NB4 (cell line): ENCODE results near the gene CENPI.
"Not testable (repeated sequence)": the region's sequence is repeated elsewhere in the genome, so short reads cannot be mapped to it uniquely, and the experiment has no call there.

Experiments
- DNase-seq: peaks from one replicate; pipeline ENCODE4 v3.0.0; 2010; ENCODE audit warnings: low read depth
- H3K4me3 ChIP-seq: one replicate; pipeline ENCODE4 v1.5.1; 2011; ENCODE audit warnings: mild to moderate bottlenecking, low read depth, low read length, moderate library complexity
- MYC ChIP-seq: IDR thresholded peaks from 2 replicates; pipeline ENCODE4 v1.6.1; 2011; ENCODE audit warnings: low read depth, low read length
- POLR2A ChIP-seq: IDR thresholded peaks from 2 replicates; pipeline ENCODE4 v1.6.1; 2011; ENCODE audit warnings: mild to moderate bottlenecking; ENCODE audit not compliant: insufficient read length; ENCODE audit errors: extremely low read depth
- TF ChIP-seq, protein P1 (sequence below): IDR thresholded peaks from 2 replicates; pipeline ENCODE4 v1.6.1; 2011; ENCODE audit warnings: low read depth, low read length
- TF ChIP-seq, protein P2 (sequence below): IDR thresholded peaks from one replicate; pipeline ENCODE4 v1.5.1; 2012; ENCODE audit warnings: low read depth, low read length

Gene CENPI, protein sequence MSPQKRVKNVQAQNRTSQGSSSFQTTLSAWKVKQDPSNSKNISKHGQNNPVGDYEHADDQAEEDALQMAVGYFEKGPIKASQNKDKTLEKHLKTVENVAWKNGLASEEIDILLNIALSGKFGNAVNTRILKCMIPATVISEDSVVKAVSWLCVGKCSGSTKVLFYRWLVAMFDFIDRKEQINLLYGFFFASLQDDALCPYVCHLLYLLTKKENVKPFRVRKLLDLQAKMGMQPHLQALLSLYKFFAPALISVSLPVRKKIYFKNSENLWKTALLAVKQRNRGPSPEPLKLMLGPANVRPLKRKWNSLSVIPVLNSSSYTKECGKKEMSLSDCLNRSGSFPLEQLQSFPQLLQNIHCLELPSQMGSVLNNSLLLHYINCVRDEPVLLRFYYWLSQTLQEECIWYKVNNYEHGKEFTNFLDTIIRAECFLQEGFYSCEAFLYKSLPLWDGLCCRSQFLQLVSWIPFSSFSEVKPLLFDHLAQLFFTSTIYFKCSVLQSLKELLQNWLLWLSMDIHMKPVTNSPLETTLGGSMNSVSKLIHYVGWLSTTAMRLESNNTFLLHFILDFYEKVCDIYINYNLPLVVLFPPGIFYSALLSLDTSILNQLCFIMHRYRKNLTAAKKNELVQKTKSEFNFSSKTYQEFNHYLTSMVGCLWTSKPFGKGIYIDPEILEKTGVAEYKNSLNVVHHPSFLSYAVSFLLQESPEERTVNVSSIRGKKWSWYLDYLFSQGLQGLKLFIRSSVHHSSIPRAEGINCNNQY

DNA sequence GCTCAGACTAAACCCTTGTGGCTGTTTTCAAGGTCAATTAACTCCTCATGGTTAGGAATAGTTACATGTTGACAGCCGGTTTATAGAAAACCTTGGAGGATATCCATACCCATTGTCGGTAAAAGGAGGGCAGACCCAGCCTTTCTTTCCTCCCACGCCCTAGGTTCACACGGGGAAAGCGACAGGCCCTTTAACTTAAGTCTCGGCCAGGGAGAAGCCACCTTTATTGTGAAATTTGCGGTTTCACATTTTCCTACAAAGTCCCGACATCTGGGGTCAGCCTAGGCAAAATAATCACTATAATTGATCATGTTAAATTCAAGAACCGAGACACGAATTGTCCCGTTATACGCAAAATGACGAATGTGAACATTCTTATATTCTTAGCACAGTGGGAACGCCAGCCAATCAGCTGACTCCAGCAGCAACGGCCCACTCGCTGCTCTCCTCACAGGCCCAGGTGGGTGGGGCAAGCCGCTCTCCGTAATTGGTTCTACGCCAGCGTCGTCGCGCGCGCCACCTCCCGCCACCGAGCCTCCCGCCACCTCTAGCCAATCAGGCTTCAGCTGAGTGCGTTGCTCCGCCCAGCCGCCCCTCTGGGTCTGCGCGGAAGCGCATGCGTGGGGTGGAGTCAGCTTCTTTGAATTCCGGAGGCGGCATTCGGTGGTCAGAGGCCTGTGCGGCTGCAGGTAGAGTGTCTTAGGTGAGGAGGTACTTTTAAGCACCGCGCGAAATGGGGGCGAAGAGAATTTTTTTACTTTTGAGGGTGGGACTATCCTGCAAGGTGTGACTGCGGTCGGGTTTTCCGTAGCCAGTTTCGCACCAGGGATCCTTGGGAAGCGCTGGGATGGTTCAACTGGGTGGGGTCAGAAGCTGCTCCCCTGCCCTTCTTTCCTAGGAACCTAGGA is at the start of gene CENPI:
TSS of gene CENPI (plus strand) at position 659 of the 908 bp plus-strand sequence. CDS start 2,867 bp downstream, outside the sequence.
- H3K4me3 ChIP-seq: peak within 1 kb of the TSS; percentile 96
- TF ChIP-seq MYC (0 out of 2 replicates have a peak, but pooled peaks have one; percentile 16), POLR2A (peak; percentile 54)
- TF ChIP-seq, protein P1, sequence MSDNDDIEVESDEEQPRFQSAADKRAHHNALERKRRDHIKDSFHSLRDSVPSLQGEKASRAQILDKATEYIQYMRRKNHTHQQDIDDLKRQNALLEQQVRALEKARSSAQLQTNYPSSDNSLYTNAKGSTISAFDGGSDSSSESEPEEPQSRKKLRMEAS: peak; percentile 24; the same call in 1 of the 2 replicates
- TF ChIP-seq, protein P2, sequence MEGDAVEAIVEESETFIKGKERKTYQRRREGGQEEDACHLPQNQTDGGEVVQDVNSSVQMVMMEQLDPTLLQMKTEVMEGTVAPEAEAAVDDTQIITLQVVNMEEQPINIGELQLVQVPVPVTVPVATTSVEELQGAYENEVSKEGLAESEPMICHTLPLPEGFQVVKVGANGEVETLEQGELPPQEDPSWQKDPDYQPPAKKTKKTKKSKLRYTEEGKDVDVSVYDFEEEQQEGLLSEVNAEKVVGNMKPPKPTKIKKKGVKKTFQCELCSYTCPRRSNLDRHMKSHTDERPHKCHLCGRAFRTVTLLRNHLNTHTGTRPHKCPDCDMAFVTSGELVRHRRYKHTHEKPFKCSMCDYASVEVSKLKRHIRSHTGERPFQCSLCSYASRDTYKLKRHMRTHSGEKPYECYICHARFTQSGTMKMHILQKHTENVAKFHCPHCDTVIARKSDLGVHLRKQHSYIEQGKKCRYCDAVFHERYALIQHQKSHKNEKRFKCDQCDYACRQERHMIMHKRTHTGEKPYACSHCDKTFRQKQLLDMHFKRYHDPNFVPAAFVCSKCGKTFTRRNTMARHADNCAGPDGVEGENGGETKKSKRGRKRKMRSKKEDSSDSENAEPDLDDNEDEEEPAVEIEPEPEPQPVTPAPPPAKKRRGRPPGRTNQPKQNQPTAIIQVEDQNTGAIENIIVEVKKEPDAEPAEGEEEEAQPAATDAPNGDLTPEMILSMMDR: no peak

DNA sequence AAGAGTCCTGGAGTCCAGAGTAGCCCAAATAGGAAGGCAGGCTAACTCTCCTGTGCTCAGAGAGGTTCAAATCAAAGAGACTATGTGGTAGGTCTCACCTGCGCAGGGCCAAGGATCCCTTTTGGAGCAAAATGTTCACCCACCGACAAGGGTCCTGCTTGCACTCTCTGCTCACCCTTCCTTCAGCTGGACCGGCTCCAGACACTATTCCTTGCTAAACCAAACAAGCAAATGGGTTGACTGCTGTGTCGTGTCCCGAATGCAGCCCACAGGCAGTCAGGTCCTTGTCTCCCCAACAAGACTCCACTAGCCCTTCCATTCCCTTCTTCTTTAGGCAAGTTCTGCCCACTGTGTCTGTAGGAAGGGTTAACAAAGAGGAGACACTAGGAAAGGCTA is 46.9 kb upstream of the CENPI start:
- H3K4me3 ChIP-seq: peak overlapping the region; percentile 91
- no peak for DNase-seq
- TF ChIP-seq, protein P1: no peak
- TF ChIP-seq MYC (no peak), POLR2A (no peak)
- TF ChIP-seq, protein P2: no peak

More for the DNA sequence above, at the start of gene CENPI:
- DNase-seq: peak; percentile 95

DNA sequence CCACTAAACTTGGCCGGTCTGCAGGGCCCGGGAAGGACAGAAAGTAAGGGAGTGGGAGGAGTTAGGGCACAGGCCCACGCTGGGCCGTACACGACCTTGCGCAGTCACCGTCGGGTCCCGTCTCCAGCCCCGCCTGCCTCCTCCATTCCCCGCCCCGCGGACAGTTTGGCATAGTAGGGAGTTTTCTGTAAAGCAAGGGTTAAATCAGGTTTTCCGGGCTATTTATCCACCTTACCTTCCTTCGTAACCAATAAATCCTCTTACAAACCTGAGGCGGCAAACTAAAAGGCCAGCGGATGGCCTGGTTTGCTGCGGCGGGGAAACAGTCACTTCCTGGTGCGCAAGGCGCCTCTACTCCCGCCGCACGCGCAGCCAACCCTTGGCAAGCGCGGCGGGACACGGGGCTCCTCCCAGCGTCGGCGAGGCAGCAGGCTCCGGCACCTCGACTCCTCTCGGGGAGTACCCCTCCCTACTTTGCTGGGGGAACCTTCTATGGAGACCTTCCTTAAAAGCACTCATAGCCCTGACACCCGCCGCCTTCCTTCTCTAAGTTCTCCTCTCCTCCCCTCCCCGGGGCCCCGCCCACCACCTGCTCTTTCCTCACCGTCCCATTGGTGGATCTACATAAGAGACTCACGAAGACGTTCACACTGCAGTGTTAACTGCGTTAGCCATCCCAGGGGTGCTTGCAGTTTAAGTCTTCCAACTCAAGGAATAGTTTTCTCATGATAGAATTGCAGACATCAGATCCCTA is 46.3 kb upstream of the CENPI start, which contains the start of gene TRMT2B:
TSS of gene TRMT2B (minus strand) at position 563 of the 754 bp plus-strand sequence. CDS start 9,822 bp downstream, outside the sequence.
- DNase-seq: peak; percentile 93
- peak within 1 kb of the TSS; percentile 91 for H3K4me3 ChIP-seq
- TF ChIP-seq MYC (peak; percentile 9; the same call in 1 of the 2 replicates), POLR2A (peak; percentile 56)
- TF ChIP-seq, protein P1: peak; percentile 6; the same call in 1 of the 2 replicates
- TF ChIP-seq, protein P2: no peak

DNA sequence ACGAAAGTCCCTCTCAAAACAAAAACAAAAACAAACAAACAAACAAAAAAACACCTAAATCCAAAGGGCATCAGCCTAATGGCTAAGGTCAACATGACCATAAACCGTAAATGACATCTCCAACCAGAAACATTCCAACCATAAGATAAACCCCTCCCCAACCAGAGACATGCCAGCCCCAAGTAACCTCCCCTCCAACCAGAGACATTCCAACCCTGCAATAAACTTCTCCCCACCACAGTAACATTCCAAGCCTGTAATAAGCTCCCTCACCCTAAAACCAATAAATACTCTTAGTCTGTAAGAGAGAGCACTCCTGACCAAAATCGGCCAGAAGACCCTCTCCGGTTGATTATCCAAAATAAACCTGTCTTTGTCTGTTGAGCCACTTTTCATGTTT is 41.5 kb upstream of the CENPI start:
- not testable (repeated sequence) for H3K4me3 ChIP-seq, DNase-seq

DNA sequence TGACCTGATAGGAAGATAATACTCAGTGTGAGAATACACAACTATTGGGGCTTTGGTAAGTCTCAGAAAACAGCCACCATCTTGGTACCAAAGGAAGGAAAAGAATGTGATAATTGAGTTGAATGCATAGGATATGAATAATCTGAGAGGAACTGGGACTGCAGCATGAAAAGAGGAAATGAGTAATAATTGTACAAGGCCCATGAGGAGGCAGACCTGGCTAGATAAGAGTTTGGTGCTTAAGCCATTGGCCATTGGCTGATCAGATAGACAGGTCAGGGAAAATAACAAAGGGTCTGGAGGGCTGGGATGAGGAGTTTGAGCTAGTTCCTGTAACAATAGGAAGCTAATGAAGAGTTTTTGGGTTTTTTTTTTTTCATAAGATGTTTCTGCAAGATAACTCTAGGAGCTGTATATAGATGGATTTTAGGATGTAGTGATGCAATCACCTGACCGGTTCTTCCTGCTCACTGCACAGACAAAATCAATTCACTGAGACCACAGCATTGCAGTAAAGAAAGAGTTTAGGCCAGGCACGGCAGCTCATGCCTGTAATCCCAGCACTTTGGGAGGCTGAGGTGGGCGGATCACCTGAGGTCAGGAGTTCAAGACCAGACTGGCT is 40.8 kb upstream of the CENPI start:
- H3K4me3 ChIP-seq: no peak overlapping the region
- peak; percentile 76 for DNase-seq
- TF ChIP-seq POLR2A: no peak
- TF ChIP-seq, protein P2: no peak
- TF ChIP-seq, protein P1: no peak
- TF ChIP-seq MYC: no peak
